ENCODE measurements around the gene POC1A.

Gene POC1A

DNA sequence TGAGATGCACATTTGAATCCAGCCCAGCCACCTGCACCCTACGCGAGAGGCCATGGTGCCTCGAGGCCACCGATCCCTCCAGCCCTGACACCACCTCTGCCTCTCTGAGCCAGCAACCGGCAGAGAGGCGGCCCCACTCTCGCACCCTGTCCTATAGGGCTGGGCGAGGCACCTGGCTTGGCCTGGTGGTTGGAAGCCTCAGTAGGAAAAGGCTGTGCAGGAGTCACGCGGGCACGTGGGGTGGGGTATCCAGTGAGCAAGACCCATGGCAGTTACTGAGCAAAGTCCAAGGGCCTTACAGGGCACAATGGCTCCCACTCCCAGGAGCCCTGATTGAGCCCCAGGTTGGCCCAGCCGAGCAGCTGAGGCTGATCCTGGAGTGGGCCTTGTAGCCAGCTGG lies 85.5 kb downstream of the POC1A start:
- no peak for DNase-seq

DNA sequence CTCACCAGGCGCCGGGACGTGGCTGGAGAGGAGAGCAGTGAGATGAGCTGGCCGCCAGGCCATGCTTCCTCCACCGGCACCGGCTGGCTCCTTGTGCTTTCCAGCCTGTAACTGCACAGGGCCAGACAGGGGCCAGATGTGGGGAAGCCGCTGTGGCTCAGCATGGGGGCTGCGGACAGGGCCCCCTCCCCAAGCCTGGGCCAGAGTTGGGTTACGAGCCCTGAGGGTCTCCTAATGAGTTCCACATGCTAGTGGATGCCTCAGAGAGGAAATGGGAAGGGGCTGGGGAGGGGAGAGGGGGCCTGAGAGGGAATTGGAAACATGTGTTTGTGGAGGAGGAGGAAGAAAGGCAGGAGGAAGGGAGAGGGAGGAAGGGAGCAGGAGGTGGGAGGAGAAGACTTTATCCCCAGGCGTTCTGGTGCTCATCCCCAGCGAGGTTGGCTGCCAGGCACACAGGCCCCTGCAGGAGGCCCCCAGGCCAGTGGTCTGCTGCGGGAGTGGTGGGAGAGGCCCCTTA lies 86.1 kb downstream of the POC1A start:
- no peak for DNase-seq

DNA sequence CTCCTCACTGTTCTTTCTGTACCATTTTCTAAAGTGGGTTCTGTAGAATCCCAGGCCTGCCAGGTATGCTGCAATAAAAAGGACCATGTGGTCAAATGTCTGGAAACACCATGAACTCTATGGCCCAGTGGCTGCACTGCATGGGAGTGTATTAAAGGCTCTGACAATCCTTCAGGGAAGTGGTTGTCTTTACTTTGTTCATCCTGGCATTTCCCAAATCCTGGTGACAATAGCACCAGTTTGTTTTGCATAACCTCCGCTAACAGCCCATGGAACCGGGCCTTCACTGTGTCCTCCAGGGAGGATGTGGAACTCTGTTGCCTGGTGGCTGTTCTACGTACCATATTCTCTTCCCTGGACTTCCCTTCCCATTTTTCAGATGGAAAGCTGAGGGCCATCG lies 86.7 kb downstream of the POC1A start:
- no peak for DNase-seq

DNA sequence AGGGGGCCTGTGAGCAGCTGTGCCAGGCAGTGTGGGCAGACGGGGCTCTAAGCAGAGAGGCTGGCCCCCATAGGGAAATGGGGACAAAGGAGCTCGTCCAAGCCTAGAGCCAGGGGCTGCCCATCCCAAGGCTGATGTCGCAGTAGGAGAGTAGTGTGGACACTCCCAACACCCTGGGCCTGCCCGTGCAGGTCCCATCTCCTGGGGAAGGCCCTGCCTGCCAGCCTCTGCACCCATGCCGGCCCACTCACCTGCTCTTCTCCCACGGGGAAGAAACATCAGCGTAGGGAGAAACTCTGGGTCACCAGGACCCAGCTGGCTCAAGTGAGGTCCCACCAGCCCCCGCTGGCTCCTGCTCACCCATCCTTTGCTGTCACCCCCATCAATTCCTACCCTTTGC lies 87.2 kb downstream of the POC1A start:
- no peak for DNase-seq

DNA sequence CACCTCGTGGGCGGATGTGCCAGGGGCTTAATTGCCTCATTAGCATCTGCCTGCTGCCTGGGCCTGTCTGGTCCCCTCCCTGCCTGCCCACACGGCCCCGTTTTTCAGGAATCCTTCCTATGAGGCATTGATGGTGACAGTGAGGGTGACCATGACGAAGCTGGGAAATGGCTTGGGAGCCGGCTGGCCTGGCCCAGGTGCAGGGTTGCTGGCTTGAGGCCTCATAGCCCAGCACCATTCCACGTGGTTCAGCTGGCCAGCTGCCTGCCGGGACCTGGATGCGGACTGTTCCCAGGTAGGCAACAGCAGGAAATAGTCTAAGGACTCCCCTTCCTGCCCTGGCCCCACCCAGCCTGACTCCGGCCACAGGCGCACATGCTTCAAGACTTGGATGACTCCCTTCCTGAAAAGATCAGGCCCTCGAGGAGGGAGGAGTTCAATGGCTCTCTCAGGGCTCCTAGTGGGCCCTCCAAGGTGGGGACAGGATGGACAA lies 88.9 kb downstream of the POC1A start:
- no peak for DNase-seq

DNA sequence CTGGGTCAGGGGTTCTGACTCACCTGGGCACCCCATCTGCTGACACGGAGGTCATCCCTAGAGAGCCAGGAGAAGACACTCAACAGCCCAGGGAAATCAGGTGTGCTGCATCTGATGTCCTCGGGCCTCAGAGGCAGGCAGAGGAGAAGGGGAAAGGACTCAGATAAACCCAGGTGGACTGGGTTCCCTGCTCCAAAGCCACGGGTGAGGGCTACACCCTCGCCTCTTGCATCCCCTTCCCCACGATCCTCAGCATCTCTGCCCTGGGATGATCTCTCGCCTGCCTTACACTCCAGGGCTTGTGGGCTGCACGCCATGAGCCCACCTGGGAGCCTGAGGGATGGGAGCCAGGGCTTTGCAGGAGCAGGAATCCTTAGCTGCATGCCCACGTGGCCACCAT lies 89.7 kb downstream of the POC1A start:
- DNase-seq: no peak

DNA sequence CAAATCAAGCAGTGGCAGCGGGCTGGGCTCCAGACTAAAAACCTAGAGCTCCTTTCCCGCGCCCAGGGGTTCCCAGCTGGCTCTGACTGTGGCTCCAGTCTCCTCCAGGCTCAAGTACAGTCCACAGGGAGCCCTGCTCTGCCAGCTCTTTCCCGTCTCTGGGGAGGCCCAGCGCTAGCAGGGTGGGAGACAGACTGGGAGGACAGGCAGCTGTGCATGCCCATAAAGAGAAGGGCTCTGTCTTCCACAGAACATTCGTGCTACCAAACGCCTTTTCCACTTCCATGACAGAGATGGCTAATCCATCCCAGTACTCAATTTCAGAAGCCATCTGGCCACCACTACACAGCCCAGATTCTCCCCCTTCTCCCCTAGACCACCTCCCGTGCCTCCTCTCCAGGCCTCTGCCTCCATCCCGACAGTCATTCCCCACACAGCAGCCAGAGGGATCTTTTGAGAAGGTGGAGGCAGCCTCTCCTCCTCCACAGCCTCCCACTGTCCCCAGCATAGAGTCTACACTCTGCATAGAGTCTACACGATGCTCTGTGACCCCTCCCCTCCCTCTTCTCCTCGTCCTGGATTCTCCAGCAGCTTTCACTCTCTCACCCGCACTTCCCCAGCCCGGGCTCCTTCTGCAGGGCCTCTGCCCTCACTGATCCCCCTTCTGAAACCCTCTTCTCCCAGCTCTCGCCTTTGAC lies 91.0 kb downstream of the POC1A start:
- DNase-seq: no peak

DNA sequence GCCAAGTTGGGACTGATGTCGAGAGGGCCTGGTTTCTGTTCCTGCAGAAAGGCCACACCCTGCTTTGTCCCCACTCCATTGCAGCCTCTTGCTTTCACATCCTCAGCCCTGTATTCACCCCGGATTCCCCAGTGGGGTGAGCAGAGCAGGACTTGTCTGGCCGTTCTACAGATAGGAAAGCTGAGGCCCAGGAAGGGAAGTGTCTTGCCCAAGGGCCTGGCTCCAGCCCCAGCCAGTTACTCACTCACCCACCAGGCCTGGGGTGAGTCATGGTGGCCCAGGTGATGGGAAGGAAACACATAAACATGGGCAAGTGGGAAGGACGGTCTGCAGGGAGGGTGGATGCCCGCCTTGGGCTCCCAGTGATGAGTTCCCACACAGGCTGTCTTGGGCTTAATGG lies 91.7 kb downstream of the POC1A start:
- no peak for DNase-seq

DNA sequence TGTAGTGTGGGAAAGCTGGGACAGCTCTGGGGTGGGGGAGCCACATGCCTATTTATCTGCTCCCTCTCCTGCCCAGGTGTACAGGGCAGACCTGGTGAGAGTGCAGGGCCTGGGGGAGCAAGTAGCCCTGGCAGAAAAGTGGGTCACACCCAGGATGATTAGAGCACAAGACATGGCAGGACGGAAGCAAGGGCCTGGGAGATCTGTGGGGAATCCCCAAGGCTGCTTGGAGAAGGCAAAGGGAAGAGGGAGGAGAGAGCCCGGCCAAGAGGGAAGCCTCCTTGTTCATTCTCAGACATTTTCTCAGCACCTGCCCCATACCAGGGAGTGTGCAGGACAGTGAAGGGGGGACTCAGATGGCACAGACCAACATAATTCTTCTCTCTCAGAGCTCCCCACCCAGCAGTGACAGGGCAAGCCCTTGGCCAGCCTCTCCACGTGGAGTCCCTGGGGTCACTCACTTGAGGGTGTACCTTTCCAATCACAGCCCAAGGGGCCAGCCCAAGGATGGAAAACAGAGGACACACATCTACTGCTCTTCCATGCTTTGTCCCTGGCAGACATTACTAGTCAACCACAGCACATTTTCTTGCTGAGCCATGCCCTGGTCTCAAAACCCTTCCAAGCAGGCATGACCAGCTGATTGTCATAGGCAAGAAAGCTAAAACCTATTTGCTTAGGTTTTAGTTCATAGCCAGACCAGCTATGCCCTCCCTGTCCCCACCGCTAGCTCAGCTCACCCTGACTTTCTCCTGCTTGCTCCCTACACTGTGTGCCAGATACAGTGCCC lies 92.9 kb downstream of the POC1A start:
- DNase-seq: no peak

DNA sequence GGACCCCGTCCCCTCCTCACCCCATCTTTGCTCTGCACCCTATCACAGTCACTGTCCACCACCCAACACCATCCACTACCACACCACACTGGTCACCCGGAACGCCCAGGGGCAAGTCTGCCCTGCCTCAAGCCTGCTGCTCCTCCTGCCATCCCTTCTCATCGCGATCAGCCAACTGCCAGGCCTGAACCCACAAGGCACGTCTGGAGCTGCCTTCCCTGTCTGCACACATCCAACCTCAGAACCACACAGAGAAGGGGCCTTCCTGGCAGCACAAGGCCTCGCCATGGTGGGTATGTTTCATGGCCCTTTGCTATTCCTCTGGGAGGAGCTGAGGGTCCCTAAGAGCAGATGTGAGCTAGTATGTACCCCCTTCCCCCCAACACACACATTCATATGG lies 94.4 kb downstream of the POC1A start:
- DNase-seq: no peak

DNA sequence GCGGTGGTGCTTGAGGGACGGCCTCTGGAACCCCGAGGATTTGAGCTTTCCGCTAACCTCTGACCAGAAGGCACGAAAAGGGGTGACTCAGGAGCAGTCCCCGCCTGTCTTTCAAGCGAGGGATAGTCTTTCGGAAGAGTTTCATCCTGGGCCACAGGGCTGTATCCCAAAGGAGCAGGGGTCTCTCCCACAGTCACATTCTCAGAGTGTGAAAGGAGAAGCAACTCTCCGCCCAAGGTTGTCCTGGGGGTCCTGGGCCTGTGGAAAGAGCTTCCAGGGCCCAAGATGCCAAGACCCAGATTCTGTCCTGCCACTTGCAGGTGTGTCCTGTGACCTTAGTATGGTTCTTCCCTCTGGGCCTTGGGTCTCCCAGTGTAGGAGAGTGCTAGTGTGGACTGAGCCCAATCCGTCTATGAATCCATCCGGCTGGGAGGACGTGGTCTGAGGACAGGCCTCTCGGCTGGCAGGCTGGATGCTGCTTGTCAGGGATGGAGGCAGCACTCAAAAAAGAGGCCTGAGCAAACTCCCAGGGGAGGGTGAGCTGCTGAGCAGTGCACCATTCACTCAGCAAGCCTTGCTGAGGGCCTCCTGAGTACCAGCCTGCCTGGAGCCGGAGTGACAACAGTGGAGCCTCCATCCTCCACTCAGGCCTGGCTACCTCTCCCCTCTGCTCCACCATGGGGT lies 96.3 kb downstream of the POC1A start:
- DNase-seq: no peak

DNA sequence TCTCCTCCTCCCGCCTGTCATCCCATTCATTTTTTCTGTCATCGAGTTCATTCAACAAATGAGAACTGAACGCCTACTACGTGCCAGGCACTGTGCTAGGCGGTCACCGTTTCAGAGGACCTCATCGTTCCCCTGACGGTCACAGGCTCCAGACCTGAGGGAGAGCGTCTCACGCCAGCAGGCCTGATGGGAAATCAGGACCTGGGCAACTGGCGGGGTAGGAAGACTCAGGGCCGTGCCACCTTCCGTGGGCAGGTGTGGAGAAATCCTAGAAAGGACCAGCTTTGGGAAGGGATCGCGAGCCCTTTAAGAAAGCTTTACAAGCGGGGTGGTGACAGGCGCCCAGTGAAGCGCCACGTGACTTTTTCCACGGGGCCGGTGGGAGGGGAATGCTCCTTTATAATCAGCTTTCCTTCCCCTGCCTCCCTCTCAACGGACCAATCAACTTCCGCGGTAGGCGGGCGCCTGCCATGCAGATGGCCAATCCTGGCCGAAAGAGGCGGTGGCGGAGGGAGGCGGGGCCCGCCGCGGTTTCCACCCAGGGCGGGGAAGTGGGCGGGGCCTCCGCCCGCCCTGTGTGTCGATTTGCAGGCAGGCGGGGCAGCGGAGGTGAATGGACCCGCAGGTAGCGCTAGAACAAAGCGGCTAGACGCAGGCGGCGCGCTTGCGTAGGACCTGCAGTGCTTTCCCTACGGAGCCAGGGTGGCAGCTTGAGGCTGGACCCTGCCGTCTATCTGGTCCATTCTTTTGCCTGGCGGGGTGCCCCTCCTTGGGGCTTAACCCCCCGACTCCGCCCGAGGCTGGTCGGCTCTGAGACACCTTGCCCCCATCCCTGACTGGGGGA lies 97.0 kb downstream of the POC1A start:
- DNase-seq: peak in 55 of 56 donors; percentile 83 to 100 (median 99)

DNA sequence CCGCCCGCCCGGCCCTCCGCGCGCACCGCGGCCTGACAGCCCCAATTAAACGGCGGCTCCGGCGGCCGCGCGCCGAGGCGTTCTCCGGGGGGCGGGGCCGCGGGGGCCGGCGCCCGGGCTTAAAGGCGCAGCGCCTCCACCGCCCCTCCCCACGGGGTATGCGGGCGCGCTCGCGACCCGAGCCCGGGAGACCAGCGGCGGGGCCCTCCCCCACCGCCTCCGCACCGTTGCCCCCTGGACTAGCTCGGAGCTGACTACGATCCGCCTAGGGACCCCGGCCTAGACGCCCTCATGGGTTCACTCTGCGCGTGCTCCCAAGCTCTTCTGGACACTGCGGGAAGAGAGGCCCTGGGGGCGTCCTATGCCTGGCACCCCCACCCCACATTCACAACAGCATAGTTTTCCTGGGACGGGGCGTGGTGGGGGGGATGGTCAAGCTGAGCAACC lies 97.7 kb downstream of the POC1A start, which contains the start of gene DUSP7:
DUSP7 (minus strand) TSS at position 51 of the 447 bp plus-strand sequence. CDS start 205 bp downstream, outside the sequence.
- peak in 38 of 56 donors; percentile 46 to 83 (median 68) for DNase-seq

DNA sequence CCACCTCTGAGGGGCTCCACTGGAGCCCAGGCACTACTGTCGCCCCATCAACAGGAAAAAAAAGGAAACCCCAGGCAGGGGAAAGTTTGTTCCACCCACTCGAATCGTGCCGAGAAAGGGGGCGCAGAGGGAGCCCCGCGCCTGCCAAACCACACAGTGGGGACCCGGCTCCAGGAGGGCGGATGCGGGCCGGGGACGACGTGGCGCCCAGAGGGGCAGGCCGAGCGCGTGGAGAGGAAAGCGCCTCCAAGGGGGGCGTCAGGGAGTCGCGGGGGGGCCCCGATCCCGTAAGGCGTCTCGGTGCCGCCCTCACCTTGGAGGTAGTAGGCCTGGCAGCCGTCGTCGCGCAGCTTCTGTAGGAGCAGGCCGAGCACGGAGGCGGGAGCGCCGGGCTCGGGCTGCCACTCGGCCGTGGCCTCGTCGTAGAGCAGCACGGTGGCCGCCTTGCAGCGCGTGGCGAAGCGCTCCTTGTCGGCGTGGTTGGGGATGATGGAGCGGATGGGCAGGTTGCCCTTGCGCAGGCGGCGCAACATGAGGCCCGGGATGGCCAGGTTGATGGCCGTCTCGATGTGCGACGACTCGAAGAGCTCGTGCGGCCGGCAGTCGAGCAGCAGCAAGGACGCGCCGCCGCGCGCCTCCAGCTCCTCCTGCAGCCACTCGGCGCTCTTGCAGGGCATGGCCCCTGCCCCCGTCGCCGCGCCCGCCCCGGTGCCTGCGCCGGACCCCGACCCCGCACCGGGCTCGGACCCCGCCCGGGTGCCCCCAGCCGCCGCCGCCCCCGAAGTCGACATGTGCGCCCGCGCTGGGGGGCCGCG lies 98.5 kb downstream of the POC1A start:
- peak in 2 of 56 donors; percentile 21 to 42 for DNase-seq

DNA sequence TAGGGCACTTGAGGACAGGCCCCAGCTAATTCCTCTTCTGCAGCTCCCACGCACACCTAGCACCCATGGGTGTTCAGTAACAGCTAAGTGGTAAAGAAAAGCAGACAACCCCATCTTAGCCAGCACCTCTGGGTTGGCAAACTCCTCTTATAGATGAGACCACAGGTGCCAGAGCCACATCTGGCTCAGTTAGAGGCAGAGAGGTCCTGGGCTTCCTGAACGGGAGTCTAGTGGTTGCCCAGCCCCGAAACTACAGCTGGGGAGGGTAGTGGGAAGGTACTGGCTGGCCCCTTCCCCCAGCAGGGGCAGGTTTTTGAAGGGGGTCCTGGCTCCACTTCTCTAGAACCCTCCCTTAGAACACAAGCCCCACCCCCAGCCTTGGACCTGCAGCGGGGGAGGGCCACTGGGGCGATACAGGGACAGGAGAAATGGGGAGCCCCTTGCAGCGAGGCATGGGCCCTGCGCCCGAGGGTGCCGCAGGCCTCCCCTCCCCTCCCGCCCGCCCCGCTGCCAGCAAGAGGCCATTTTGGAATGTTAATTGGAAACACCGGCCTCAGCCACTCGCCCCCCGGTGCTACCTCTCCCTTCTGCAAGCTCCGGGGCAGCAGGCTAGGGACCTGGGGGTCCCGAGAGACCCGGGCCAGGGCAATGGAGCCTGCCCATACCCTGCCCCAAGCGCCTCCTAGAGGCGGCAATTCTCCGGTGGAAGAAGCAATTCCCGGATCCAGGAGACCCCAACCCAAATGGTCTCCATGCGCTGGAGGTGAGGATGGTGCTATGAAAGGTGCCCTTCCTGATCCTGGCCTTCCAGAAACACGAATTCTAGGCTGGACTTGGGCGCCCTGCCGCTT lies 99.3 kb downstream of the POC1A start:
- DNase-seq: peak in 3 of 56 donors; percentile 25 to 35 (median 34)

DNA sequence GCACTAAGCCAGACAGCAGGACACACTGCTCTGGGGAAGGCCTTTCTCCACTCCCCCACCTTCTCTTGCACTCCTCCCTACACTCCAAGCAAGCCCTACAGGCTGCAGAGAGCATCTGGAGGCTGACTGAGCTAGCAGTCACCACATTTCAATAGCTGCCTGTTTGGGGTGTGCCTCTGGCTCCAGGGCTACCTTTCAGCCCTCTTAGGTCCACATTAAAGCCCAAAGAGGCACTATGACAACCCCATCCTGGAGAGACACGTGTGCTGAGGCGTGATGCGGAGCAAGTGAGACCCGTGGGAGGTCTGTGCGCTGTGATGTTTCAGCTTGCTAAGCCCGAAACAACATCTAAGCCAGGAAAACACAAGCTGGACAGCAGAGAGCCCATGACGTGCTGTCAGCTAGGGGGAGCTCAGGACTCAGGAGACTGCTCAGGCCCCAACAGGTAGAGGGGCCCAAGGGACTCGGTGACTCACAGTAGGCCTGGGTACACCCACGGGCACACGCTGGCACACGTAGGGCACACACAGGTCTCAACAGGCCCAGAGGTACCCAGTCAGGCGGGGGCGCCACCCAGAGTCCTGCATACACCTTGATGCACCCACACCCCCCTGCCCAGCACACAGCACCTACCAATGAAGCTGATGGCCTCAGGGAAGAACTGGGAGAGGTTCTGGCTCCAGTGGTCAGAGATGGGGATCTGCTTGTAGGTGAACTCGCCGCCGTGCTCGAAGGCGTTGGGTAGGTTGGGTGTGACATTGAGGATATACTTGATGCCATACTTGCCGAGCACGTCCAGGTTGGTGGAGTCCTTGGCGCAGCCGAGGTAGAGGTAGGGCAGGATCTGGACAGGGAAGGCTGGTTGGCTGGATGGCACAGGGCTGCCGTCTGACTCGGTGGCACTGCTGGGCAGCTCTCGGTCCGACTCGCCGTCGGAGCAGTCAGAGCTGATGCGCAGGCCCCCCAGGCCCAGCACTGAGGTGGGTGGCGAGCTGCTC lies 100.6 kb downstream of the POC1A start:
- DNase-seq: peak in 26 of 56 donors; percentile 23 to 74 (median 51)

DNA sequence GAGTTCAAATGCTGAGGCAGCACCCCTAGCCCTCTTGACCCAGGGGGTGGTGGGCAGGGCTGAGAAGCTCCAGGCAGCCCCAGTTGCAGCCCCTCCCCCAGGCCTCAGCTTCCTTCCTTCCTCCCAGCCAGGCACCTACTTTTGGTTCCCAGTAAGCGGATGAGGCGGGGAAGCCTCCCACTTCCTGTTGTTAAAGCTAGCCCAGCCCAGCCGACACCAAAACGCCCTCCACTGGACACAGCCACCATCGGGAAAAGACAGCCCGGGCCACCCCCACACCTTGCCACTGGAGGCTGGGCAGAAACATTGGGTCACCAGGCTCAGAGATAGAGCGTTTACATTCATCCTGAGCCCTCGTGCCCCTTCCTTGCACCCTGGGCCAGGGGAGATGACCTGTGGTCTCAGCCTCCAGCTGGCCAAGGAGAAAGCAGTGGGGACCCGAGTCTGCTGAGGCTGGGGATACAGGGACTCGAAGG lies 101.4 kb downstream of the POC1A start:
- DNase-seq: peak in 52 of 56 donors; percentile 30 to 86 (median 70)

Measured in amygdala (tissue), 56 donors.